ENCODE measurements around the gene RMI2.

The RMI2 gene

DNA sequence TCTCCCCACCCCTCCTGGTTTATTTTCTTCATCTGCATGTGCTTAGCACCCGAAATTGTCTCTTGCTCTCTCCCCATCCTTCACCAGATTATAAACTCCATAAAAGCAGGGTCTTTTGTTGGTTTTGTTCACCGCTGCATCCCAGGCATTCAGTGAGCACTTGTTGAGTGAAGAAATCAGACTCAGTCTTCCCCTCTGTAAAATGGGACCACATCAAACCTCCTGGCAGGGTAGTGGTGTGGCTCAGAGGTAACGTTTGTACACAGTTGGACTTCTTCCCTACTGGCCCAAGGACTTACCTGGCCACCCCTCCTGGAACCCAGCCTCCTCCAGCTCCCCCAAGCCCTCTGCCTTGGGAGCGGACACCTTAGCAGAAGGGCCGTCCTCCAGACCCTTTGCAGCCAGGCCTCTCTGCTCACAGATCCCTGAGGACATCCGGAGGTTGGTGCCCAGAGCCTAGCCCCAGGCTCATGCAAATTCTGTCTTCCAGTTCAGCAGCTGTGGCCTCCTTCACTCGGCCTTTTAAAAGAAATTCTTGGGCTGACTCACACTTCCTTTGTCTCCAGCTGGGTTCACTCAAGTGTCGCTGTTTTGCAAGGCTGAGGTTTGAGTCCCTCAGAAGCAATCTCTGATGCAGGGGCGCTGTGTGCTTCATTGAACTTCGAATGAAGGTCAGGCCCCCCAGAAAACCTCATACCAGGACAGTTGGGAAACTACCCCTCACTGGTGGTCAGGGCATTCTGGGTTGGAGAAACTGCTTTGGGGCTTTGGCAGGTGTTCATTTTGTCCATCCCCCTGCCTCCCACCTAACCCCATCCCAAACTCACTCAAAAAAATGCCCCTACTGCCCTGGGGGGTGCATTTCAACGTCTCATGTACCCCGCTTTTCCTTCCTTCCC is 16.8 kb upstream of the RMI2 start:
- TF ChIP-seq CTCF (IDR thresholded peaks at IDR 0.05): no peak

DNA sequence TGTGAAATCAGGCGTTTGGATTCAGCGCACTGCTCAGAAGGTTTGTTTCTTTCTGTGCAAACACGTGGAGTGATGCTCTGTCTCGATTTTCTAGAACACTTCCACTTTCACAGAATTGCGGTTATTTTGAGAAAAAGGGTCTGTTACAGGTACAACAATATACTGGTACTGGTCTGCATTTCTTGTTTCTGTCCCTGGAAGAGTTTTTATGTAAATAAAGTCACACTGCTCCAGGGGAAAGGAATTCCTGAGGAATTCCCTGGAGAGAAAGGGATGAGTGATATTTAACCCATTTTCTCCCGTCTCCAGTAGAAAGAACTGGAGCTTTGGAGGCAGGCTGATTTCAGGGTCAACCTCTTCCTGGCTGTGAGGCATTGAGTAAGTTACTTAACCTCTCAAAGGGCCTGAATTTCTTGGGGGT is 16.2 kb upstream of the RMI2 start:
- no peak for TF ChIP-seq CTCF (IDR thresholded peaks at IDR 0.05)

DNA sequence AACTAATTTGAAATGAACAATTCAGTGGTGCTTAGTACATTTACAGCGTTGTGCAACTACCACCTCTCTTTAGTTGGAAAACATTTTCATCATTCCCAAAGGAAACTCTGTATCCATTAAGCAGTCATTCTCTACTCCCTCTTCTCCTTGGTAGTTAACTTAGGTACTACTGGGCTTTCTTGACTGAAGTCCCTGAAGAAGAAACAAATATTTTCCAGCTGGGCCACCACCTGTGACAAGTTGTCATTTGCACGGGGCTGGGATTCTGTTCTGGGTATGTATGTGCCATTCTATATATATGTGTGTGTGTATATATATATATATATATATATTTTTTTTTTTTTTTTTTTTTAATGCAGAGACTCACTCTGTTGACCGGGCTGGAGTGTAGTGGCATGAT is 15.4 kb upstream of the RMI2 start:
- TF ChIP-seq CTCF (IDR thresholded peaks at IDR 0.05): no peak

DNA sequence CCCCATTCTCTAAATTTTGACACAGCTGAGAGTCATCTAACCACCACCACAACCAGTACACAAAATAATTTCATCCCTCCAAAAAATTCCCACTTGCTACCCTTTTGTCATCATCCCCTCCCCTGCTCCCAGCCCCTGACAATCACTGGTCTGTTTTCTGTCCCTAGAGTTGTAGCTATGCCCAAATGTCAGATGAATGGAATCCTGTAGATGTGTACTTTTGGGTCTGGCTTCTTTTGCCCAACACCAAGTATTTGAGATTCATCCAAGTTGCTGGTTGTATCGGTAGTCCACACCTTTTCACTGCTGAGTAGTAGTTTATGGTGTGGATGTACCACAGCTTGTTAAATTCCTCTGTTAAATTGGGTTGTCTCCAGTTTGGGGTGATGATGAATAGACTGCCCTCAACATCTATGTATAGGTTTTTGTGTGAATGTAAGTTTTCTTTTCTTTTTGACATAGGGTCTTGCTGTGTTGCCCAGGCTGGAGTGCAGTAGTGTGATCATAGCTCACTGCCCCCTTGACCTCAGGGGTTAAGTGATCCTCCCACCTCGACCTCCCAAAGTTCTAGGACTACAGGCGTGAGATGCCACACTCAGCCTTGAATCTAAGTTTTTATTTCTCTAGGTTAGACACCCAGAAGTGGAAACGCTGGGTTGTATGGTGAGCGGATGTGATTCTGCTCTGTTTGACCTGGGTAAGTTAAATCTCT is 14.6 kb upstream of the RMI2 start:
- no peak for TF ChIP-seq CTCF (IDR thresholded peaks at IDR 0.05)

DNA sequence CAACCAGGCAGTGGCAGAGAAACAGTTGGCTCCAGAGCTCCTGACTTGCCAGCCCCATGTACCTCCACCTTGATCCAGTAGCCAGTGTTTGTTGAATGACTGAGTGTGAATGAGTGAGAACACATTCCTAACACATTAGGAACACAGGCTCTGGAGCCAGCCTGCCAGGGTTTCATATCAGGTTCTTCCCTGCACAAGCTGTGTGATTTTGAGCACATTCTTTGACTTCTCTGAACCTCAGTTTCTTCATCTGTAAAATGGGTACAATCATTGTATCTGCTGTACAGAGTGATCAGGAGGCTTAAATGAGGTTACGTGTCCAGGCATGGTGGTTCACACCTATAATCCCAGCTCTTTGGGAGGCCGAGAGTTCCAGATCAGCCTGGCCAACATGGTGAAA is 13.3 kb upstream of the RMI2 start:
- no peak for TF ChIP-seq CTCF (IDR thresholded peaks at IDR 0.05)

- TF ChIP-seq CTCF (IDR thresholded peaks at IDR 0.05): no peak
These were observed 12.2 kb upstream of the RMI2 start for GRCh38 chr16:11333010-11333409.

DNA sequence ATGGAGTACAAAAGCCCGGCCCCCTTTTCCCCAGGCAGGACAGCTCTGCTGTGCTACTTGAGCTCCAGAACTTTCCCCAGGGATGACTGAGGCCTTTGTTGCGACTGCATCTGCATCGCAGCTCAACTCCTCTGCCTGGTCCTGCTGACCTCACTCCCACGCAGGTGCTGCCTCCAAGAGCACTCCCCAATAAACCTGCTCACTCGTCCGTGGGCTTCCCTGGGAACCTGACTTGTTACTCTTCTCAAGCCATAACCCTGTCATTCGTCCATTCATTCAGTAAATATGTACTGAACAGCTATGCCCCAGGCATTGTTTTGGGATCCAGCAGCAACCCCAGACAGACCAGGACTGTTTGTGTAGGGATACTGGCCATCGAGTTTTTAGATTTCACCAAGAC is 11.6 kb upstream of the RMI2 start:
- no peak for TF ChIP-seq CTCF (IDR thresholded peaks at IDR 0.05)

Data from LNCAP (cell line).